IMR-90 (cell line): ENCODE results near the gene SF3A1. TPM values are rescaled to one million over a fixed set of nuclear protein-coding genes. Genes with fewer than 3 reads are reported as not detected.
A peak's percentile ranks its signal among the peaks of the same experiment; 100 is the strongest.

Experiments used
- ATAC-seq: fragments of 200-7000 bp; cut with Tn5 transposase; 2 replicates; pipeline ENCODE4 v1.9.1; 2020; ENCODE audit warnings: low read depth, mild to moderate bottlenecking, moderate library complexity
- BruUV-seq: library from RNA; stranded (reverse); fragments of 400-500 nt; replicated peaks from 2 replicates; lab custom pipeline; 2021; lab: Mats Ljungman, UMichigan
- CTCF ChIA-PET: fragments of 300-600 bp; formaldehyde crosslinking; extraction: SDS; loops from one replicate; lab custom pipeline; 2021; ENCODE audit warnings: antibody characterized with exemption; lab: Yijun Ruan, JAX
- POLR2A ChIA-PET: fragments of 300-600 bp; sonication (Branson Sonifier 250); formaldehyde crosslinking; loops from one replicate; lab custom pipeline; 2022; ENCODE audit warnings: antibody characterized with exemption; ENCODE audit not compliant: unreplicated experiment; lab: Charles Lee
- DNase-seq: peaks from one replicate; pipeline ENCODE4 v3.0.0; 2013
- H2AFZ ChIP-seq: replicated peaks from 2 replicates; pipeline ENCODE3; 2013; ENCODE audit warnings: low read length, mild to moderate bottlenecking; ENCODE audit not compliant: poor library complexity
- H2AK5ac ChIP-seq: 2 replicates; pipeline ENCODE4 v1.6.1; 2013; ENCODE audit warnings: low read depth, low read length, inconsistent platforms
- H2AK9ac ChIP-seq: replicated peaks from 2 replicates; pipeline ENCODE3; 2013; ENCODE audit warnings: mild to moderate bottlenecking, low read depth, low read length, moderate library complexity; ENCODE audit not compliant: poor library complexity
- H2BK120ac ChIP-seq: 2 replicates; pipeline ENCODE4 v1.6.1; 2013; ENCODE audit warnings: low read depth, low read length, inconsistent platforms
- H2BK15ac ChIP-seq: 3 replicates; pipeline ENCODE4 v1.6.1; 2013; ENCODE audit warnings: low read depth, low read length, inconsistent platforms
- H2BK20ac ChIP-seq: 2 replicates; pipeline ENCODE4 v1.6.1; 2013; ENCODE audit warnings: low read depth, mild to moderate bottlenecking, inconsistent platforms, low read length, moderate library complexity
- H2BK5ac ChIP-seq: 2 replicates; pipeline ENCODE4 v1.6.1; 2013; ENCODE audit warnings: mild to moderate bottlenecking, low read depth, low read length, inconsistent platforms; ENCODE audit not compliant: poor library complexity, severe bottlenecking
- H3K14ac ChIP-seq: replicated peaks from 2 replicates; pipeline ENCODE4 v1.6.1; 2013; ENCODE audit warnings: low read depth, low read length, inconsistent platforms
- H3K18ac ChIP-seq: 2 replicates; pipeline ENCODE4 v1.6.1; 2013; ENCODE audit warnings: low read depth, low read length, control low read depth
- H3K23ac ChIP-seq: 2 replicates; pipeline ENCODE4 v1.6.1; 2013; ENCODE audit warnings: low read depth, low read length, inconsistent platforms
- H3K27ac ChIP-seq: 2 replicates; pipeline ENCODE4 v1.5.1; 2013; ENCODE audit warnings: mild to moderate bottlenecking, control low read depth, low read length; ENCODE audit not compliant: insufficient read depth
- H3K27me3 ChIP-seq: 2 replicates; pipeline ENCODE4 v1.6.1; 2013; ENCODE audit warnings: low read length; ENCODE audit not compliant: control insufficient read depth, insufficient read depth
- H3K36me3 ChIP-seq: 2 replicates; pipeline ENCODE4 v1.6.1; 2013; ENCODE audit warnings: low read length, mixed read lengths; ENCODE audit not compliant: control insufficient read depth, insufficient read depth
- H3K4ac ChIP-seq: 2 replicates; pipeline ENCODE4 v1.6.1; 2013; ENCODE audit warnings: low read depth, low read length, inconsistent platforms
- H3K4me1 ChIP-seq: 2 replicates; pipeline ENCODE4 v1.6.1; 2013; ENCODE audit warnings: low read length, mixed read lengths; ENCODE audit not compliant: control insufficient read depth, insufficient read depth
- H3K4me2 ChIP-seq: 2 replicates; pipeline ENCODE4 v1.6.1; 2013; ENCODE audit warnings: low read depth, mild to moderate bottlenecking, control low read depth, low read length, moderate library complexity
- H3K4me3 ChIP-seq: 2 replicates; pipeline ENCODE4 v1.5.1; 2013; ENCODE audit warnings: low read depth, mild to moderate bottlenecking, control low read depth, low read length, moderate library complexity; ENCODE audit not compliant: insufficient read depth
- H3K56ac ChIP-seq: 2 replicates; pipeline ENCODE4 v1.6.1; 2013; ENCODE audit warnings: low read length, inconsistent platforms; ENCODE audit not compliant: insufficient read depth; ENCODE audit errors: extremely low read depth
- H3K79me1 ChIP-seq, 2 experiments: 2 replicates each; pipeline ENCODE4 v1.6.1; 2013; ENCODE audit warnings: low read length in 2 of 2, inconsistent platforms in 1 of 2, low read depth in 1 of 2
- H3K9ac ChIP-seq: 2 replicates; pipeline ENCODE4 v1.6.1; 2013; ENCODE audit warnings: low read depth, low read length, control low read depth
- H3K9me1 ChIP-seq: 2 replicates; pipeline ENCODE4 v1.6.1; 2013; ENCODE audit warnings: low read length, inconsistent platforms; ENCODE audit not compliant: insufficient read depth
- H3K9me3 ChIP-seq: 2 replicates; pipeline ENCODE4 v1.6.1; 2013; ENCODE audit warnings: low read length; ENCODE audit not compliant: control insufficient read depth, insufficient read depth
- H4K20me1 ChIP-seq: 2 replicates; pipeline ENCODE4 v1.6.1; 2013; ENCODE audit warnings: low read length, inconsistent platforms; ENCODE audit not compliant: insufficient read depth
- H4K5ac ChIP-seq: 2 replicates; pipeline ENCODE4 v1.6.1; 2013; ENCODE audit warnings: mild to moderate bottlenecking, low read depth, low read length, control low read depth
- H4K8ac ChIP-seq, 2 experiments: 2 replicates each; pipeline ENCODE4 v1.6.1; 2013; ENCODE audit warnings: low read depth in 2 of 2, low read length in 2 of 2, control low read depth in 1 of 2, inconsistent platforms in 1 of 2
- H4K91ac ChIP-seq: 2 replicates; pipeline ENCODE4 v1.6.1; 2013; ENCODE audit warnings: low read depth, low read length, inconsistent platforms; ENCODE audit not compliant: insufficient read depth
- CEBPB ChIP-seq: IDR thresholded peaks from 2 replicates; pipeline ENCODE4 v1.6.1; 2012; ENCODE audit warnings: low read depth, low read length, improper control_type of control experiment
- MXI1 ChIP-seq: IDR thresholded peaks from 2 replicates; pipeline ENCODE4 v1.6.1; 2012; ENCODE audit warnings: low read depth, mild to moderate bottlenecking, low read length, moderate library complexity, borderline replicate concordance
- POLR2A ChIP-seq: IDR thresholded peaks from 2 replicates; pipeline ENCODE4 v1.6.1; 2012; ENCODE audit warnings: mild to moderate bottlenecking, low read depth, low read length
- WGBS, 2 experiments: methylation state at CpG; one replicate each; pipeline versions ENCODE4 v1.1.5 to v1.1.7; 2013; ENCODE audit warnings: missing lambda C conversion rate in 2 of 2; ENCODE audit not compliant: insufficient read length in 1 of 2; ENCODE audit errors: extremely low coverage in 2 of 2; 5-methylcytosine and 5-hydroxymethylcytosine counted together
- dilution Hi-C: fragments of 300-500 bp; cut with HindIII; formaldehyde crosslinking; loops from one replicate; pipeline ENCODE4 v1.14.3; 2018; ENCODE audit warnings: low sequenced_read_pairs; ENCODE audit not compliant: unreplicated experiment
- in situ Hi-C: fragments of 300-500 bp; cut with MboI; formaldehyde crosslinking; loops from 3 replicates; pipeline ENCODE4 v1.14.3; 2019; ENCODE audit warnings: low sequenced_read_pairs, inconsistent platforms, mixed read lengths
- intact Hi-C: fragments of 100-400 bp; cut with micrococcal nuclease; formaldehyde crosslinking; loops from 2 replicates; pipeline ENCODE4 v1.10.0; 2022
- polyA plus RNA-seq, 3 experiments: library from polyadenylated mRNA; depleted of rRNA; stranded (reverse); fragments of >200 nt; gene quantifications; 2 replicates each; pipeline ENCODE4 v1.2.3, GENCODE V29; 2012; ENCODE audit warnings: low replicate concordance in 1 of 3
- total RNA-seq: library from RNA; depleted of rRNA; stranded (reverse); fragments of >200 nt; gene quantifications from 2 replicates; pipeline ENCODE4 v1.2.3, GENCODE V29; 2012

SF3A1 gene
- total and polyA plus RNA-seq, 2 of the 4 experiments (the other 2 are of a cell fraction) = 36.9 to 67.2 TPM

DNA sequence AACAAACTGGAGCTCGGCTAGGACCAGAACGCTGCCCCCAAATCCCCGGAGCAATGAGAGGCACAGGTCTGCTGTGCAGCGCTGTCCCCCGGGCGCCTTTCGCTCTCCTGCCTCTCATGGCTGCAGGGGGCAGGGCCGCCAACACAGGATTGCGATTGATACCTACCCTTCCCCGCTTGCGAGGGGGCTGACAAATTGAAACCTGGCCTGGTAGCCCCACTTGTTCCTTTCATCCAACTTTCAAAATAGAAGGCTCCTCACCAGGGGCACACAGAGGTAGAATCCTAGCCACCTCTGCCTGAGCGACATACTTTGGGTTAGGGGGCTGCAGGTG is 66.7 kb downstream of the SF3A1 start:
- no peak overlapping the region for H3K27ac ChIP-seq
- intact Hi-C loops (loop anchor here (2.0 kb wide), 2 partner anchors 37 to 67 kb away; partner anchors contain the start of genes CCDC157, SF3A1 and TBC1D10A), dilution Hi-C loops (no loop called here), in situ Hi-C loops (no loop called here)
- no peak overlapping the region for H3K23ac ChIP-seq
- TF ChIP-seq CEBPB = no peak
- TF ChIP-seq MXI1 = no peak
- TF ChIP-seq POLR2A = no peak
- peak overlapping the region in 1 of 2 experiments; percentile 22; a peak in 1 of 4 replicates for H4K8ac ChIP-seq
- H2BK15ac ChIP-seq = no peak overlapping the region
- H3K18ac ChIP-seq = no peak overlapping the region
- H2BK5ac ChIP-seq = no peak overlapping the region
- H3K36me3 ChIP-seq = peaks cover 50% of the 10 kb centered on the region
- 0 out of 2 replicates have a peak overlapping the region, but pooled peaks have one; percentile 25 for H3K9ac ChIP-seq
- no peak overlapping the region for H3K56ac ChIP-seq
- peak overlapping the region; percentile 85 for H2AK9ac ChIP-seq
- H3K79me1 ChIP-seq = peaks cover 0 to 14% of the 10 kb centered on the region in 2 experiments; a peak in 3 of 4 replicates
- 30% methylated on average over 4 of the region's 12 CpGs; no CpG with 5 or more reads in 1 of the 2 experiments for WGBS, 2 experiments
- H3K4me2 ChIP-seq = peak overlapping the region; percentile 93
- CTCF ChIA-PET = no interaction called here
- peak overlapping the region; percentile 33; the same call in 1 of the 2 replicates for H3K14ac ChIP-seq
- H3K27me3 ChIP-seq = no peaks in the 10 kb centered on the region
- peak overlapping the region; percentile 89 for H2AFZ ChIP-seq
- H2BK20ac ChIP-seq = no peak overlapping the region
- H4K91ac ChIP-seq = no peak overlapping the region
- ATAC-seq (peak; percentile 1), DNase-seq (no peak)
- H3K4ac ChIP-seq = peak overlapping the region; percentile 37; the same call in 1 of the 2 replicates
- no peaks in the 10 kb centered on the region for H3K9me3 ChIP-seq
- peaks cover 24% of the 10 kb centered on the region for H4K20me1 ChIP-seq
- H4K5ac ChIP-seq = no peak overlapping the region
- POLR2A ChIA-PET = interaction anchor here (0.6 kb wide), 1 partner anchor 190 kb away, joined by 3 read pairs; no protein-coding TSS in a partner anchor
- H3K4me3 ChIP-seq = peak overlapping the region; percentile 42
- peaks cover 20% of the 10 kb centered on the region; the same call in 1 of the 2 replicates for H3K4me1 ChIP-seq
- no peak overlapping the region for H2BK120ac ChIP-seq
- peaks cover 6% of the 10 kb centered on the region for H3K9me1 ChIP-seq
- BruUV-seq = no TSS peak
- H2AK5ac ChIP-seq = 0 out of 2 replicates have a peak overlapping the region, but pooled peaks have one; percentile 18
